SJCRH30 (cell line): ENCODE measurements around the gene PRMT5. TPM values are rescaled to one million over a fixed set of nuclear protein-coding genes. Genes with fewer than 3 reads are reported as not detected.

ENCODE experiments used
- DNase-seq, 2 experiments: peaks; one replicate each; pipeline ENCODE4 v3.0.0-alpha.2; 2015 to 2020
- H3K27ac ChIP-seq: fragments of 250-450 bp; sonication (Bioruptor Pico); 2 replicates; pipeline ENCODE4 v1.5.1; 2020; ENCODE audit warnings: mild to moderate bottlenecking, moderate library complexity
- H3K27me3 ChIP-seq: fragments of 250-450 bp; sonication (Bioruptor Pico); 2 replicates; pipeline ENCODE4 v1.5.1; 2020; ENCODE audit warnings: mild to moderate bottlenecking, moderate library complexity
- H3K36me3 ChIP-seq: fragments of 250-450 bp; sonication (Bioruptor Pico); 2 replicates; pipeline ENCODE4 v1.5.1; 2020; ENCODE audit warnings: mild to moderate bottlenecking, moderate library complexity
- H3K4me1 ChIP-seq: fragments of 250-450 bp; sonication (Bioruptor Pico); 2 replicates; pipeline ENCODE4 v1.5.1; 2020; ENCODE audit warnings: mild to moderate bottlenecking, moderate library complexity
- H3K4me3 ChIP-seq: fragments of 250-450 bp; sonication (Bioruptor Pico); 2 replicates; pipeline ENCODE4 v1.5.1; 2020; ENCODE audit warnings: mild to moderate bottlenecking, moderate library complexity
- H3K9me3 ChIP-seq: fragments of 250-450 bp; sonication (Bioruptor Pico); replicated peaks from 2 replicates; pipeline ENCODE4 v1.5.1; 2020; ENCODE audit warnings: mild to moderate bottlenecking, moderate library complexity
- total RNA-seq: library from RNA; depleted of rRNA; stranded (reverse); fragments of >200 nt; shearing (Covaris generic); gene quantifications from 2 replicates; pipeline ENCODE4 v1.2.3, GENCODE V29; 2014; rRNA removed

Gene PRMT5
- total RNA-seq, 1 experiment from 2014 or later: 113 TPM

DNA sequence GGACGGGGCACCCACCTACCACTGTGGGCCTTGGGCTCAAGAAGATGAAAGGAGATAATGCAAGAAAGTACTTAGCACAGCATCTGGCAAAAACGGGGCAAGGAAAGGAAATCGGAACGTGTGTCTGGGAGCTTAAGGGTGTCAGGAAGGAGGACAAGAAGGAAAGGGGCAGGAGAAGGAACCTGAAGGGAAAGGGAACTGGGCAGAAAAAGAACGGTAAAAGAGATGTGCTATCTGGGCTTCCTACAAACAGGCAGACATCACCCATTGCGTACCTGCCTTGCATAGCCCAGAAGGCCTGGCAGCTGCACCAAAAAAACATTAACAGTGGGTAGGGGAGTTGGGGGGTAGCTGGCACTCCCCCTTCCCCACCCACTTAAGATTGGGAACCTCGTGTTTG is 47.1 kb downstream of the PRMT5 start:
- Histone ChIP-seq H3K4me3 (no peak overlapping the region), H3K27me3 (no peaks in the 10 kb centered on the region)

DNA sequence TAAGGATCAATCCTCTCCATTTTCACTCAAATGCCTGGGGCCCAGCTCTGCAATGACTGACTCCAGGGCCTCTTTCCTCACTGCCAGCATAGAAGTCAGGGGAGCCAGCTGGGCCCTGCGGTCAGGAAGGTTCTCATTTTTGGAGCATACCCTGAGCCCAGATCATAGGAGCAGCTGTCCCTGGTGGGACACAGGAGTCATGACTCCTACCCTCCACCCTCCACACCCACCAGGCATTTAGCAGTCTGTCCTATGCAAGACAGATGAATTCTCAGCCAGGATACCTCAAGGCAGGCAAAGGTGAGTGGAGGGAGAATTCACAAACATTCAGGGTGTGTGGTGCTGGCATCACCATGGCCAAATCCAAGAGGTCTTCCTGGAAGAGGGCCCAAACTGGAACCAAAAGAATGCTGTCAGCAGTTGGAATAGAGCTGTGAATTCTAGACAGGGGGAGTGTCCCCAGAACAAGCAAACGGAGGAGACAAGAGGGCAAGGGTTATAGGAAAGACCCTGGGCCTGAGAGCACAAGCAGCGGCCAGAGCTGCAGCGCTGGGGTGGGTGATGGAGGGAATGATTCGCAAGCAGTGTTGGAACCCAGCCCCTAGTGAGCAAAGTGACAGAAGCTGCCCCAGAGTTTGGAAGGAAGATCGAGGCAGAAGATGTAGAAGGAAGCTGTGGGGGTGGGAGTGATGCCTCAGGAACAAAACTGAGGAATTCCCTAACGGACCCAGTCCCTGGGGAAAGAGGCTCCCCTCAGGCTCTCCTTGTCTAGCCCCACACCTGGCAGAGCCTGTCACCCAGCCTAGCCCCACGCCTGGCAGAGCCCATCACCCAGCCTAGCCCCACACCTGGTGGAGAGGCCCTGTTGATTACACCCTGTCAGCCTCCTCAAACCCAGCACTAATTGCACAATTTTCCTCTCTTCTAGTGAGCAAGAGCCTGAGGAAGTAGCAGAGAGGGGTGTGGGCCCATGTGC is 50.6 kb downstream of the PRMT5 start:
- DNase-seq: peak; percentile 28 to 32
- Histone ChIP-seq H3K9me3 (no peaks in the 10 kb centered on the region), H3K27ac (no peak overlapping the region), H3K4me3 (no peak overlapping the region), H3K4me1 (peaks cover 4% of the 10 kb centered on the region), H3K27me3 (no peaks in the 10 kb centered on the region), H3K36me3 (no peaks in the 10 kb centered on the region)

More for the DNA sequence above, 47.1 kb downstream of the PRMT5 start:
- peaks cover 4% of the 10 kb centered on the region for H3K4me1 ChIP-seq
- no peaks in the 10 kb centered on the region for H3K36me3 ChIP-seq
- H3K9me3 ChIP-seq: no peaks in the 10 kb centered on the region
- DNase-seq: no peak
- no peak overlapping the region for H3K27ac ChIP-seq

DNA sequence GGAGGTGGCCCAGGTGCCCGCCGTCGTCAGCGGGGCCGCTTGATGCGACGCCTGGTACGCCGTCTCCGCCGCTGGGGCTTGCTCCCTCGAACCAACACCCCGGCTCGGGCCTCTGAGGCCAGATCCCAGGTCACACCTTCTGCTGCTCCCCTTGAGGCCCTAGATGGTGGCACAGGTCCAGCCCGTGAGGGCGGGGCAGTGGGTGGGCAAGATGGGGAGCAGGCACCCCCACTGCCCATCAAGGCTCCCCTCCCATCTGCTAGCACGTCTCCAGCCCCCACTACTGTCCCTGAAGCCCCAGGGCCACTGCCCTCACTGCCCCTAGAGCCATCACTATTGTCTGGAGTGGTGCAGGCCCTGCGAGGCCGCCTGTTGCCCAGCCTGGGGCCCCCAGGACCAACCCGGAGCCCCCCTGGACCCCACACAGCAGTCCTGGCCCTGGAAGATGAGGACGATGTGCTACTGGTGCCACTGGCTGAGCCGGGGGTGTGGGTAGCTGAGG is 52.1 kb downstream of the PRMT5 start:
- H3K4me3 ChIP-seq: no peak overlapping the region
- no peaks in the 10 kb centered on the region for H3K27me3 ChIP-seq
- DNase-seq: no peak
- H3K27ac ChIP-seq: no peak overlapping the region
- no peaks in the 10 kb centered on the region for H3K9me3 ChIP-seq
- H3K4me1 ChIP-seq: no peaks in the 10 kb centered on the region; the same call in none of the 2 replicates
- no peaks in the 10 kb centered on the region for H3K36me3 ChIP-seq

DNA sequence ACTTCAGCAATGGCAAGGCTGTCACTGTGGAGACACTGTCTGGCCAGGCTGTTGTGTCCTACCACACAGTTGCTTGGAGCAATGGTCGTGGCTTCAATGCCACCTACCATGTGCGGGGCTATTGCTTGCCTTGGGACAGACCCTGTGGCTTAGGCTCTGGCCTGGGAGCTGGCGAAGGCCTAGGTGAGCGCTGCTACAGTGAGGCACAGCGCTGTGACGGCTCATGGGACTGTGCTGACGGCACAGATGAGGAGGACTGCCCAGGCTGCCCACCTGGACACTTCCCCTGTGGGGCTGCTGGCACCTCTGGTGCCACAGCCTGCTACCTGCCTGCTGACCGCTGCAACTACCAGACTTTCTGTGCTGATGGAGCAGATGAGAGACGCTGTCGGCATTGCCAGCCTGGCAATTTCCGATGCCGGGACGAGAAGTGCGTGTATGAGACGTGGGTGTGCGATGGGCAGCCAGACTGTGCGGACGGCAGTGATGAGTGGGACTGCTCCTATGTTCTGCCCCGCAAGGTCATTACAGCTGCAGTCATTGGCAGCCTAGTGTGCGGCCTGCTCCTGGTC is 53.3 kb downstream of the PRMT5 start:
- Histone ChIP-seq H3K9me3 (no peaks in the 10 kb centered on the region), H3K27ac (no peak overlapping the region), H3K27me3 (no peaks in the 10 kb centered on the region), H3K36me3 (no peaks in the 10 kb centered on the region), H3K4me1 (peaks cover under 1% of the 10 kb centered on the region), H3K4me3 (no peak overlapping the region)
- DNase-seq: no peak

DNA sequence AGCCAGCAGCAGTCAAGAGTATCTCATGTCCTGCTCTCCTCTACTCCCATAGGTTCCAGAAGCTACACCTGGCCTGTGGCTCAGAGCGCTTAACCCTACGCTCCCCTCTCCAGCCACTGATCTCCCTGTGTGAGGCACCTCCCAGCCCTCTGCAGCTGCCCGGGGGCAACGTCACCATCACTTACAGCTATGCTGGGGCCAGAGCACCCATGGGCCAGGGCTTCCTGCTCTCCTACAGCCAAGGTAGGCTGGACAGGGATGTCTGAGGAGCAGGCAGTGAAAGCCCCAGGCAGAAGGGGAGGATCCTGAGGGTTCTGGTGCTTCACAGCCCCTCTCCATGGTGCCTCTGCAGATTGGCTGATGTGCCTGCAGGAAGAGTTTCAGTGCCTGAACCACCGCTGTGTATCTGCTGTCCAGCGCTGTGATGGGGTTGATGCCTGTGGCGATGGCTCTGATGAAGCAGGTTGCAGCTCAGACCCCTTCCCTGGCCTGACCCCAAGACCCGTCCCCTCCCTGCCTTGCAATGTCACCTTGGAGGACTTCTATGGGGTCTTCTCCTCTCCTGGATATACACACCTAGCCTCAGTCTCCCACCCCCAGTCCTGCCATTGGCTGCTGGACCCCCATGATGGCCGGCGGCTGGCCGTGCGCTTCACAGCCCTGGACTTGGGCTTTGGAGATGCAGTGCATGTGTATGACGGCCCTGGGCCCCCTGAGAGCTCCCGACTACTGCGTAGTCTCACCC is 54.0 kb downstream of the PRMT5 start:
- DNase-seq: no peak
- Histone ChIP-seq H3K4me3 (no peak overlapping the region), H3K4me1 (peaks cover 4% of the 10 kb centered on the region), H3K9me3 (no peaks in the 10 kb centered on the region), H3K27me3 (no peaks in the 10 kb centered on the region), H3K27ac (no peak overlapping the region), H3K36me3 (no peaks in the 10 kb centered on the region)

DNA sequence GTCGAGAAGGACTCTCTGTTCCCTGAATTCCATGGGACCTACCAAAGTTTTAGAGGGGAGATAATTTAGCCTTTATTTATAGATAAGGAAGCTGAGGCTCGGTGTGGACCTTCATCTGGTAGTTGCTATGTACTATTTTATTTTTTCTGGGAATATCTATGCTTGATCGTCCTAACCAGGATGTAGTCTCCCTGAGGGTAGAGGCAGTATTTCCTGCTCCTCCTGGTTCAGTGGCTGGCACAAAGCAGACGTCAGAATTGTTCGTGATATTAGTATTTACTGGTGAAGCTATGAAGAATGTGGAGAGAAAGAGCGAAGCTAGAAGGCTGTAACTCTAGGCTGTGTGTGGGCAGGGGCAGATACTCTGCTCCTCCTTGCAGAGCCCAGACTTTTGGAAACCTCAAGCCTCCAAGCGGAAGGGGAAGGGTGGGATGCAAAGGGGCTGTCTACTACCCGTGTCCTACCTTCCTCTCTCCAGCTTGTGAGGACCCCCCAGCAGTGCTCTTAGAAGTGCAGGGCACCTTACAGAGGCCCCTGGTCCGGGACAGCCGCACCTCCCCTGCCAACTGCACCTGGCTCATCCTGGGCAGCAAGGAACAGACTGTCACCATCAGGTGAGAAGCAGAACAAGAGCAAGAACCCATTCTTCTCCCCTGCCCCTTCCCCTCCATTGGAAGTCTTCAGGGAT is 56.2 kb downstream of the PRMT5 start:
- Histone ChIP-seq H3K4me3 (peak overlapping the region; percentile 71), H3K36me3 (no peaks in the 10 kb centered on the region), H3K4me1 (peaks cover 4% of the 10 kb centered on the region; the same call in 1 of the 2 replicates), H3K9me3 (no peaks in the 10 kb centered on the region), H3K27ac (peak overlapping the region; percentile 3; the same call in 1 of the 2 replicates), H3K27me3 (no peaks in the 10 kb centered on the region)
- no peak for DNase-seq

DNA sequence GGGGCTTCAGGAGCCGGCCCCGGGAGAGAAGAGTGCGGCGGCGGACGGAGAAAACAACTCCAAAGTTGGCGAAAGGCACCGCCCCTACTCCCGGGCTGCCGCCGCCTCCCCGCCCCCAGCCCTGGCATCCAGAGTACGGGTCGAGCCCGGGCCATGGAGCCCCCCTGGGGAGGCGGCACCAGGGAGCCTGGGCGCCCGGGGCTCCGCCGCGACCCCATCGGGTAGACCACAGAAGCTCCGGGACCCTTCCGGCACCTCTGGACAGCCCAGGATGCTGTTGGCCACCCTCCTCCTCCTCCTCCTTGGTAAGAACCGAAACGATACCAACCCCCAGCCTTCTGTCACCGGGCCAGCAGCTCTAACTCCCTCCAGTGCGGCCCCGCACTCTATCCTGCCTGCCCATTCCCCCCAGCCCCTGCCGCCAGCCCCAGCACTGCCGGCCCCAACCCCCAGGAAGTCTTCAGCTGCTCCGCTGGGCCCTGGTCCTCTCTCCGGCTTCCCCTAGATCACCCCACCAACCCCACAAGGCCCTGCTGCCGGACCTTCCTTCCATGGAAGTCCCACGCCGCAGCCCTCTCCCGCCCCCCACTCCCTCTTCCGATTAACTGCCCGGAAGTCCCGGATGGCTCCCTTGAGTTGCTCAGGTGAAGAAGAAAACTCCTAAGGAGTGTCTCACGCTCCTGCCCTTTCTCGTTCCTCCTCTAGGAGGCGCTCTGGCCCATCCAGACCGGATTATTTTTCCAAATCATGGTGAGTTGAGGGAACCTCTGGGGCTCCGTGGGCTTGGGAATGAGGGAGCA is 56.9 kb downstream of the PRMT5 start:
- no peaks in the 10 kb centered on the region for H3K36me3 ChIP-seq
- H3K4me3 ChIP-seq: peak overlapping the region; percentile 71
- peak overlapping the region; percentile 3; the same call in 1 of the 2 replicates for H3K27ac ChIP-seq
- H3K27me3 ChIP-seq: no peaks in the 10 kb centered on the region
- peaks cover 4% of the 10 kb centered on the region; the same call in 1 of the 2 replicates for H3K4me1 ChIP-seq
- peak; percentile 78 to 94 for DNase-seq
- no peaks in the 10 kb centered on the region for H3K9me3 ChIP-seq

DNA sequence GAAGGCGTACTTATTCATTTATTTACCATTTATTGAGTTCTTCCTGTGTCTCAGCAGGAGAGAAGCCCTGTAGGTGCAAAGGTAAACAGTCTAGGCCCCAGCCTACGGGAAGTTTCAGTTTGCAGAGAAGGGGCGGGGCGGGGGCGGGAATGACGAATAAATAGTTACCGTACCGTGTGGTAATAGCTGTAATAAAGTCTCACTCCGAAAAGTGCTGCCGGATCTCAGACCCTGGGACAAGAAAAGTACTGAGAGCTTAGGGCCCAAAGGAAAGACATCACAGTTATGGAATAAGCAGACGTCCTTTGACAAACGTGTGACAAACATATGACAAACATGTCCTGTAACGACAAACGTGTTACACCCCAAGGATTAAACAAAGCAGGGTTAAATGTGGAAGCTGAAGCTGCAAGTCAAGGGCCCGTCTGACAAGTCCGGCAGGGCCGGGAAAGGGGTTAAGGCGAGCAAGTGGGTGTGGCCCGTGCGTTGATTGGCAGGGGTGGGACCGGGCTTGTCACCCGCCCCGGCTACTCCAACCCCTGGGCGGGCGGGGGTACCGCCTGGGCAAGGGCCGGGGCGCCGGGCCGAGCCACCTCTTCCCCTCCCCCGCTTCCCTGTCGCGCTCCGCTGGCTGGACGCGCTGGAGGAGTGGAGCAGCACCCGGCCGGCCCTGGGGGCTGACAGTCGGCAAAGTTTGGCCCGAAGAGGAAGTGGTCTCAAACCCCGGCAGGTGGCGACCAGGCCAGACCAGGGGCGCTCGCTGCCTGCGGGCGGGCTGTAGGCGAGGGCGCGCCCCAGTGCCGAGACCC is 57.7 kb downstream of the PRMT5 start, which contains the start of gene LRP10:
TSS of gene LRP10 (plus strand) at position 517 of the 809 bp plus-strand sequence. CDS start 564 bp downstream, outside the sequence.
- H3K27ac ChIP-seq: peak within 1 kb of the TSS; percentile 3; the same call in 1 of the 2 replicates
- H3K27me3 ChIP-seq: no peaks in the 10 kb centered on the region
- DNase-seq: peak; percentile 87 to 88
- no peaks in the 10 kb centered on the region for H3K36me3 ChIP-seq
- peaks cover 4% of the 10 kb centered on the region; the same call in 1 of the 2 replicates for H3K4me1 ChIP-seq
- H3K4me3 ChIP-seq: peak within 1 kb of the TSS; percentile 71
- H3K9me3 ChIP-seq: no peaks in the 10 kb centered on the region

DNA sequence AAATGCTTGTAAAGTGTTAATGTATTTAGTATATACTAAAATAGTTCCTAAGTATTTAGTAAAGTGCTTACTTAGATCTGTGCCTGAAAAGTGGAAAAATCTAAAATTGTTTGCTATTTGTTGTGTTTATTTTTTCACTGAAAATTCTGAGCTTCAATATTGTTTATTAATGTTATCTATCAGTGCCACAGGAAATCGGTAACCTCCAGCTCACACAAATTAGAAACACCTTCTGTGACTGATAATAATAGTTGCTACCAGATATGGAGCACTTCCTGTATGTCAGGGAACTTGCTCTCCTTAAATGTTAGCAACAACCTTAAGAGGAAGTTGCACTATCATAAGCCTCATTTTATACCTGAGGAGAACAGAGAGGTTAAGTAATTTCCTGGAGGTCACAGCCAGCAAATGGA is 58.4 kb downstream of the PRMT5 start:
- no peaks in the 10 kb centered on the region for H3K36me3 ChIP-seq
- H3K9me3 ChIP-seq: no peaks in the 10 kb centered on the region
- no peaks in the 10 kb centered on the region for H3K27me3 ChIP-seq
- no peak overlapping the region for H3K27ac ChIP-seq
- no peak for DNase-seq
- peak overlapping the region; percentile 71 for H3K4me3 ChIP-seq
- peaks cover 4% of the 10 kb centered on the region; the same call in 1 of the 2 replicates for H3K4me1 ChIP-seq

Other genes starting within 250 kb of the PRMT5 start
- 134 and 145 TPM in 2 replicates for gene OXA1L, start 162.7 kb downstream of the PRMT5 start, total RNA-seq
- gene SLC7A7, start 113.9 kb downstream of the PRMT5 start, total RNA-seq: 46.2 and 47.8 TPM in 2 replicates
- 65.1 and 95.5 TPM in 2 replicates for gene MRPL52, start 99.5 kb downstream of the PRMT5 start, total RNA-seq
- gene MMP14, start 92.8 kb downstream of the PRMT5 start, total RNA-seq: 96.7 and 98.7 TPM in 2 replicates
- 12.2 and 12.5 TPM in 2 replicates for gene LRP10, start 57.6 kb downstream of the PRMT5 start, total RNA-seq
- not detected in 2 replicates for gene REM2, start 46.2 kb downstream of the PRMT5 start, total RNA-seq
- 83.8 and 92.9 TPM in 2 replicates for gene RBM23, start 10.2 kb downstream of the PRMT5 start, total RNA-seq
- gene HAUS4, start 27.7 kb upstream of the PRMT5 start, total RNA-seq: 42.9 and 44.5 TPM in 2 replicates
- gene AJUBA, start 53.2 kb upstream of the PRMT5 start, total RNA-seq: 41.1 and 47.3 TPM in 2 replicates
- 11.9 and 13.5 TPM in 2 replicates for gene C14orf93, start 80.8 kb upstream of the PRMT5 start, total RNA-seq
- gene PSMB5, start 105.5 kb upstream of the PRMT5 start, total RNA-seq: 224 and 242 TPM in 2 replicates
- not detected in 2 replicates for gene PSMB11, start 112.8 kb upstream of the PRMT5 start, total RNA-seq
- 8.3 and 9.6 TPM in 2 replicates for gene CDH24, start 128.1 kb upstream of the PRMT5 start, total RNA-seq
- gene ACIN1, start 165.8 kb upstream of the PRMT5 start, total RNA-seq: 143 and 164 TPM in 2 replicates
- 43.6 and 46.0 TPM in 2 replicates for gene C14orf119, start 166.1 kb upstream of the PRMT5 start, total RNA-seq
- gene CIROP, start 175.6 kb upstream of the PRMT5 start, total RNA-seq: not detected in 2 replicates
- not detected in 2 replicates for gene CEBPE, start 189.9 kb upstream of the PRMT5 start, total RNA-seq